Pons (tissue), 1 donor: ENCODE data around the gene CLN3.
"Not testable (repeated sequence)": the region's sequence is repeated elsewhere in the genome, so short reads cannot be mapped to it uniquely, and the experiment has no call there.

Experiments used
- DNase-seq: peaks from one replicate; pipeline ENCODE4 v3.0.0-alpha.2; 2016; ENCODE audit warnings: low spot score

Gene CLN3

DNA sequence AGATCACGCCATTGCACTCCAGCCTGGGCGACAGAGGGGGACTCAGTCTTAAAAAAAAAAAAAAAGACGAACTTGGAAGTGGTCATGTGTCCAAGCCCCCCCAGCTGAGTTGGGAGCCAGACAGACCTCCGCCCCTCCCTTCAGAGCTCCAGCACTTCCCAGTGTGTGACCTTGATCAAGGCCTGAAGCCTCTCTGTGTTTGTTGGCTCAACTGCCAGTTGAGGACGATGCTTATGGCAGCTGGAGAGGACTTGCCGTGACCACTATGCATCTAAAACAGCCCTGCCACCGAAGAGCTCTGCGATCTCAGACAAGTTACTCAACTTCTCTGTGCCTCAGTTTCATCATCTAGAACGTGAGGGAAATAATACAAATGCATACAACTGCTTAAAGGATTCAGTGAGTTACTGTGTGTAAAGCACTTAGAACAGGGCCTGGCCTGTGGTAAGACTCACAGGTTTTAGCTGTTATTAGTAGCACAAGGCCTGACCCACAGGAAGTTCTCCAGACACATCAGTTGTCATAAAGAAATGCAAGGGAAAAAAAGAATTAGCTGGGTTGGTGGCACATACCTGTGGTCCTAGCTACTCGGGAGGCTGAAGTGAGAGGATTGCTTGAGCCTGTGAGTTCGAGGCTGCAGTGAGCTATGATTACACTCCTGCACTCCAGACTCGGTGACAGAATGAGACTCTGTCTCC lies 21.8 kb upstream of the CLN3 start:
- DNase-seq: no peak

DNA sequence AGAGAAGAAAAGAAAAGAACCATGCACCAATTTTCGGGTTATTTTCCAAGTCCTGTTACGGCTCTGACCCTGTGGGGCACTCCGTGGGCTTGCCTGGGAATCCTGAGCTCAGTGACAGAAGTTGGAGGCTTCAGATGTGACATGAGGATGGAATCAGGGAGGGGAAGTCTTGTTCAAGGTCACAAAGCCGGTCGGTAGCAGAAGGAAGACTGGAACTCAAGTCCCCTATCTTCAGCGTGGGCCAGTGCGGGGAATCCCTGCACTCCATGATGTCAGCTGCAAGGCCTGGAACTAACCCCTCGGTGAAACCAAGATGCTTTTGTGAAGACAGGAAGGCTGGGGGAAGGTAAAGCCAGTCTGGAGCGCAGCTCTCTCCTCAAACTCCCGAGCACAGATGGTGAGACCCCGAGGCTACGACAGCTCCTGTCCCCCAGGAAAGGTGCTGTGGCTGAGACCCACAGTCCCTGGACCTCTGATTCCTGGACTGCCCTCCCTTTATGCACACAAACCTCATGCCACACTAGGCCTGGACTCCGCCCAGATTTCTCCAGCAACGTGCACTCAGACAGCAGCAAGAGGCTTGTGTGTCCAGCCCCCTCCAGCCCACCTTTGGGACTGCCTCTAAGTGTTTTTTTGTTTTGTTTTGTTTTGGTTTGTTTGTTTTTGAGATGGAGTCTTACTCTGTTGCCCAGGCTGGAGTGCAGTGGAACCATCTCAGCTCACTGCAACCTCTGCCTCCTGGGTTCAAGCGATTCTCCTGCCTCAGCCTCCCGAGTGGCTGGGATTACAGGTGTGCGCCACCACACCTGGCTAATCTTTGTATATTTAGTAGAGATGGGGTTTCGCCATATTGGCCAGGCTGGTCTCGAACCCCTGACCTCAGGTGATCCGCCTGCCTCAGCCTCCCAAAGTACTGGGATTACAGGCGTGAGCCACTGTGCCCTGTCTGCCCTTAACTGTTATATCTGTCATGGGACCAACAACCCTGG lies 20.2 kb upstream of the CLN3 start:
- DNase-seq: no peak

GRCh38 chr16:28511031-28511430 lies 19.2 kb upstream of the CLN3 start:
- DNase-seq: no peak

DNA sequence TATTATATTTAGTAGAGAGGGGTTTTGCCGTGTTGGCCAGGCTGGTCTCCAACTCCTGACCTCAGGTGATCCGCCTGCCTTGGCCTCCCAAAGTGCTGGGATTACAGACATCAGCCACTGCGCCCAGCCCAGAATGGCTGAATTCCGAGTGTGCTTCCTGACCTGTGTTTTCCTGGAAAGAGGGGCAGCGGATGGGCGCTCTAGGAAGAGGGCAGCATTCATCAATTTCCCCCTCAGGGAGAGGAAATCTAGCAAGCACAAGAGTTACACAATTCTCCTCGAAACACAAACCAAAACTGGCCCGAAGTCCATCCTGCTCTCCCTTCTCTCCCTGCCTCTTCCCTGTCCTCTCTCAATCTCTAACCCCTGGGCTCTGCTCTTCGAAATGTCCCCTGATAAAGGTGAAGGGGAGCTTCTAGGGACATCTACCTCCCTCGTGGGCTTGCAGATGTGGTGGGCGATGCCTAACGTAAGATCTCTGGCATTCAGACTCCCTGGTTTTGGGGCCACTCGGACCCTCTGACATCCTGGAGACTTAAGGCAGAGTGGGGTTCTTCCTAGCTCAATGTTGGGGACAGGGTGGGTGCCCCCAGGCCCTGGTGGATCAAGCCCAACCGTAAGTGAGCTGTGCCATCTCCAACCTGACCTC lies 13.7 kb upstream of the CLN3 start:
- no peak for DNase-seq

DNA sequence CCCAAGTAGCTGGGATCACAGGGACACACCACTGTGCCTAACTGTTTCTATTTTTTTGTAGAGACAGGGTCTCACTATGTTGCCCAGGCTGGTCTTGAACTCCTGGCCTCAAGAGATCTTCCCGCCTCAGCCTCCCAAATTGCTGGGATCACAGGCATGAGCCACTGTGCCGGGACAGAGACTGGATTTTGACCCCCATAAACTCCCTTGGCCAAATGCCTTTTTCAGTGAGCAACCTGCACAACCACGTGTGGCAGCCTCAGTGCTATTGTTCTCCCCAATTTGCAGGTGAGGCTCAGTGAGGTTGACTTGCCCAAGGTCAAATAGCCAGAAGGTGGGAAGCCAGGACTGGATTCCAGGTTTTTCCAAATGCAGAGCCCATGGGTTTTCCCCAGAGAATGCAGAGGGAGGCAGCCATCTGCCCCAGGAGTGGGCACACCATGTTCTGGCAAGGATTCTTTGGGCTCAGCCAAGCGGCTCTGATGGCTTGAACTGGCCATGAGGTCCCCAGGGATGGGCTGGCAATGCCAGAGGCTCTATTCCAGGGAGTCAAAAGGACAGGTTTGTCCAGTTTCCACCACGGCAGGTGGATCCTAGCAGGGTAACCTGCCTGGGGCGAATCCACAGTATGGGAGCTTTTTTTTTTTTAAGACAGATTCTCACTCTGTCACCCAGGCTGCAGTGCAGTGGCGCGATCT lies 13.0 kb upstream of the CLN3 start:
- no peak for DNase-seq

DNA sequence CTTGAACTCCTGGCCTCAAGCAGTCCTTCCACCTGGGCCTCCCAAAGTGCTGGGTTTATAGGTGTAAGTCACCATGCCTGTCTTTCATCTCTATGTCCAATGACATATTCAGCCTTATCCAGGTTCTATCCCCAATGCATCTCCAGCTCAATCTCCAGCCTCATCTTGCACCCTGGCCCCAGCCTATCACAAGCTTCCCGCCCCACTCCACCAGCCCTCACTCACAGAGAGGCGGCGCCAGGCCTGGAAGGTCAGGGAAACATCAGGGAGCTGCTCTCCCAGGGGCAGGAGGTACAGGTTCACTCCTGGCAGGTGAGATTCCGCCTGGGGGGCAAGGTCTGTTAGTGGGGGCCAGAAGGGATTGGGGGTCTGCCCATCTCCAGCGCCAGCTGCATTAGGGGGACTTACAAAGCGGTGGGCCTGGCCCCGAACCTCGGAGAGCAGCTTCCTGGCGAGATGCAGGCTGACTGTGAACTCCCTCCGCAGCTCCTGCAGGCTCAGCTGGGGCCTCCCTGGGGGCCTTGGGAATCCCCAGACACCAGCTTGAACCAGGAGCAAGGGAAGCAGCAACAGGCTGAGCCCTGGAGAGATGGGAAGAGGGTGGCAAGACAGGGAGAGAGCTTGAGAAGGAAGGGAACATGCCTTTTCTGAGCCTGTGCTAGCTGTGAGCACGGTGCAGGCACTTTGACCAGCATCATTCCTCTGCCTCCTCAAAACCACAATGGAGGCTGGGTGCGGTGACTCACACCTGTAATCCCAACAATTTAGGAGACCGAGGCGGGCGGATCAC lies 11.8 kb upstream of the CLN3 start:
- DNase-seq: no peak

- no peak for DNase-seq
These were observed 10.4 kb upstream of the CLN3 start for GRCh38 chr16:28502290-28502689.

GRCh38 chr16:28501258-28502232 lies 9.7 kb upstream of the CLN3 start:
- DNase-seq: no peak

GRCh38 chr16:28500476-28501180 lies 8.8 kb upstream of the CLN3 start:
- not testable (repeated sequence) for DNase-seq

- DNase-seq: no peak
These were observed 8.0 kb upstream of the CLN3 start for GRCh38 chr16:28499854-28500253.

- DNase-seq: no peak
These were observed 7.0 kb upstream of the CLN3 start for GRCh38 chr16:28498666-28499381.

GRCh38 chr16:28497861-28498599 lies 6.2 kb upstream of the CLN3 start:
- no peak for DNase-seq

GRCh38 chr16:28497386-28497785 lies 5.5 kb upstream of the CLN3 start:
- no peak for DNase-seq

GRCh38 chr16:28496844-28497243 lies 5.0 kb upstream of the CLN3 start:
- no peak for DNase-seq

- no peak for DNase-seq
These were observed 4.2 kb upstream of the CLN3 start for GRCh38 chr16:28495795-28496749.

- no peak for DNase-seq
These were observed 3.4 kb upstream of the CLN3 start for GRCh38 chr16:28495098-28495793.
